AG08395 (cell line): ENCODE measurements around the gene PAMR1.

Experiments used
- DNase-seq: peaks from one replicate; pipeline ENCODE4 v3.0.0; 2012; ENCODE audit warnings: mixed read lengths, low spot score

PAMR1 gene

GRCh38 chr11:35458846-35459245, 66.6 kb downstream of the PAMR1 start:
- peak; percentile 52 for DNase-seq

DNA sequence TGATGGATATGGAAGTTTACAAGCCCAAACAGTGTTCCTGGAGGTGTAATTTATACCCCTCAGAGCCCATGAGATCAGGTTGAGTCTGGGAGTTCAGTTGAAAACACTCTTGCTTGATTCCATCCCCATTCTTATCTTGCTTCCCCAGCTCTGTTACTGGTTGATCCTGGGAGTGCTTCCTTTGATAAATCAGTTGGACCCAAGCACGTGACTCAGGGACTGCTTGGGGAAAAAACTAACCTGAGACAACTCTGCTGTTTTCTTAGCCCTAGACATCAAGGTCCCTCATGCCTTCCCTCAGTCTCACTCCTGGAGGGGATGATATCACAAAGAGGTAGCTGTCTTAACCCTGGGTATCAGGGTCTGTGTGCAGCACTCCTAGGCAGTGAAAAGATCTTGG, 71.1 kb downstream of the PAMR1 start:
- no peak for DNase-seq

DNA sequence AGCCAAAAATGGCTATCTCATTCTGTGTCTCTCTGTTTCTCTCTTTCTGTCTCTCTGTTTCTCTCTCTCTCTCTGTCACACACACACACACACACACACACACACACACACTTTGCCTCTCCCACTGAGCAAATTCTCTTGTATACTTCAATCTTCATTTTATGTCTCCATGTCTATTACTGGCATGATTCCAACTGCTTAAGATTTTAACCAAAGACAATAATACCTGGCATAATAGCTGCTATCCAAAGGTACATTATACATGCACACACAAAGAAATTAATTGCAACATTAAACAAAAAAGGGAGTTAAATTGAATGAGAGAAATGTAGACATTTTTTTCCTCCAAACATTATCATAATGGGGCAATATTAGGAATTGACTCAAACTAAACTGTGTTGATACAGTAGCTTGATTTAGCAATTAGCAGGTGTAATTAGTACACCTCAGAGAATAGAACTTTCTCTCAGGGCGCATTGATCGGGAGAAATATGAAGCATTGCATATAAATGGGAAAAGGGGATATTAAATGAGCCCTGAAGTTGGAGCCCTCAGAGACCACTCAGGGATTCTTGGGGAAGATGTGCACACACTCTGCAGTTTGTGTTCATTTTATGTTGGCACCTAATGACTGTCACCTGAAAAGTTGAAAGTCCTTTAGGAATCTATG, 88.7 kb downstream of the PAMR1 start:
- DNase-seq = no peak

- no peak for DNase-seq
Observed at GRCh38 chr11:35433588-35433987, 91.8 kb downstream of the PAMR1 start.

GRCh38 chr11:35432464-35432863, 93.0 kb downstream of the PAMR1 start:
- no peak for DNase-seq

DNA sequence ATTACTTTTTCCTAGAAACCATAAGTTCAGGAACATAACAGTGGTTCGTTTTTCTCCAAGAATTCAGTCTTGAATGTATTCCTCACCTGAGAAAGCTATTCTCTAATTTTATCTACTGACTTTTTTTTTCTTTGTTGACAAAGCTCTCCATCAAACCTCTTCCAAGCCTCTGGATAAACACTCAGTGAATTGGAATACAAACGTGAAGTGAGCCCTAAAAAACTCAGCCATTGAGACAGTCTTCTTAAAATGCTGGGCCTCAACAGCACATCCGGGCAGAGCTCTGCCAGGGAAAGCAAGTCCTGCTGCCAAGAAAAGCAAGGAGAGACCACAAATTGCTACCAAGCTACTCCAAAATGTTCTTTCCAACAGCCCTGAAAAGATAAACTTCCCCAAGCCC, 98.3 kb downstream of the PAMR1 start:
- DNase-seq = peak; percentile 67

DNA sequence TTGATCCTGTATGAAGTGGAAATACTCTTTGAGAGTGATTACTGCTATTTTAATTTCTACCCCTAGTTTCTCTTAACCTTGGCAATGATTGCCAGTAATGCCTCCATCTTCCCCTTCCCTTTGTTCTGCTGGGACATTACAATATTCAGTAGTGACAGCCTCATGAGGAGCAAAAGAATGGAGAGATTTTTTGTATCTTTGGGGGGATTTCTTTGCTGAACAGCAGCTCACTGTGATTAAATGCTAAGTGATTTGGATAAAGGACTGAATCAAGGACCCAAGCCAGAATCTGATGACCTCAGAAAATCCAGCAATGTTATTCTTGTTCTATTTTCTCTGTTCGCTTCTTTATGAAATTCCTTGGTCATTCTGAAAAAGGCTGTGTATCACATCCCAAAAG, 99.1 kb downstream of the PAMR1 start:
- DNase-seq = no peak

GRCh38 chr11:35425603-35426212, 99.7 kb downstream of the PAMR1 start:
- DNase-seq = no peak

DNA sequence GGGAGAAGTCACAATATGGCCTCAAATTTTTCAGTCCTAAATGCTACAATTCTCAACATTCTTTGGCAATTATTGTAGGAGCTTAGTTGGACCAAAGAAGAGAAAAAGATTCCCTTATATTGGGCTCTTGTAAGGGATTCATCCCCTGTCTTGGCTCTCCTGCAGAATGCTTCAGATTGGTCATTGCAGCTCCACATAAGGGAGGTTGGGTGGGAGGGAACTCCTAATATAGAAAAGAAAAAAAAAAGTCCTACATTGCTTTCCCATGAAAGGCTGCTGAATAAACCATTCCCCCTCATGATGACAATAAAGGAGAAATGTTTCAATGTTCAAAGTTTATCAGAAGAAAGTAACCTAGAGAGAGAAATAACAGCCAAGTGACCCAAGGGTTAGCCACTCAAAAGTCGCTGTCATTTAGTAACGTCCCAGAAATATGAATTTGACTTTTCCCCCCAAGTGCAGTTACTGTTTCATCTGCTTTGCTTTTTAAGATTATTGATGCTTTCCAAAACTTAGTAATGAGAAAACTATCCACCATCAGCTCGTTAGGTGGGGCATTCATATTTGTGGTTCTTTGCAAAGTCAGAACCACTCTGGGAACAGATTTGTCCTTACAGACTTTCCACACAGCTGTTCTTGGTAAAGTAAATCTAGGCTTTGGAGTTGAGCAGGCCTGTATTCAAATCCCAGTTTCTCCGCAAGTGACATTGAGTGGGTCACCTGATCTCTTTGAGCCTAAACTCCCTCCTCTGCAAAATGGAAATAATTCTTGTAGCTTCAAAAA, 101.1 kb downstream of the PAMR1 start:
- peak; percentile 84 for DNase-seq

DNA sequence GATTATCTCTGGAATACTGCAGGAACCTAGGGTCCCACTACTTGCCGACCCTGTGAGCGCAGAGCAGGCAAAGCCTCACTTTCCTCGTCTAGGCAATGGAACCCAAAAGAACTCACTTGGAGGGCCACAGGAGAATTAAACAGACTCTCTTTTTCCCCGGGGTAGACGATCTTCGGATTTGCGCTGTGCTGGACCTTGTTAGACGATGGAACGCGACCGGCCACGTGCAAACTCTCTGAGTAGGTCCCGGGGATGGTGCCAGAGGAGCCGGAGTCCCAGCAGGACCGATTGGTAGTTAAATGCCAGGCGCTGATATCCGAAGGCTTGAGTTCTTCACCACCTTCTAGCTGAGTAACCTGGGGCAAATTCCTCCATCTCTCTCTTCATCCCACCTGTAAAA, 105.0 kb downstream of the PAMR1 start:
- DNase-seq = no peak

- DNase-seq = peak; percentile 18
Observed at GRCh38 chr11:35419830-35420333, 105.5 kb downstream of the PAMR1 start.

- DNase-seq = peak; percentile 30
Observed at GRCh38 chr11:35419184-35419829, 106.1 kb downstream of the PAMR1 start, which contains the start of gene SLC1A2. TSS of gene SLC1A2 (minus strand) at chr11:35419558. CDS start at chr11:35418966, 592 bp downstream.

DNA sequence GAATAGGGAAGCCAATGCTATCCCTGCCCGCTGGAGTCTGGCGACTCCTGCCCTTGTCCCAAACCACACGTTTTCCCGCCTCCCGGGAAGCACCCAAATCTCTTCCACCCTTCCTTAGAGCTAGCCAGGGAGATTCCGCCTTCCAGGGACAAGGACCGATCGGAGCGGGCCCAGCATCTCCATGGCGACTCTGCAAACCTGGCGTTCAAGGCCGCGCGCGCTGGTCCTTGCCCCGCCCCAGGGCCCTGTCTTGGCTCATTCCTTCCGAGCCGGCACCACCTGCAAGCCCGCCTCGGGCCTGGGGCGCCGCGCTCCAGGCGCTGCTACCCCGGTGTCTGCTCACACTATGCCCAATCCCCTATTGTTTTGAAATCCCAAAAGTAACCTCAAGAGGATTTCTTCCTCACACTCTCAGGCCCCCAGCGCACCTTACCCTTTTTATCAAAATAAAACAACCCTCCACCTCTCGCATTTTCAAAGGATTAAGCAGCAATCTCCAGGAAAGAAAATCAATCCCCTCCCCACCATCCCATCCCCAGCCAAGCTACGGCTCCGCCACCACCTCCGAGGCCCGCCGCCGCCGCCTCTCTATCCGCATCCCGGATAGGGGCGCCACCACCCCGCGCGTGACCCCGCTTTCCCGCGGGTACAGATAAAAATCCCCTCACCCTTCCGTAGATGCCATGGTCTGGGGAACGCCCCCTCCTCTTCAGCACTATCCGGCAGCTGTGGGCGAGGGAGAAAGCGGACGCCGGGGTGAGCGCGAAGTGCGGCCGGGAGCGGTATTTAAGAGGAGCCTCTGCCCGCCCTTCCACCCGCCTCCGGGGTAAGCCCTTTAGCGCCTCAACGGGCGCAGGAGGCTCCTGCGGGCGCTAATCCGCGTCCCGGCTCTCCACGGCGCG, 106.9 kb downstream of the PAMR1 start:
- DNase-seq = peak; percentile 28

- DNase-seq = no peak
Observed at GRCh38 chr11:35415487-35415886, 109.9 kb downstream of the PAMR1 start.

DNA sequence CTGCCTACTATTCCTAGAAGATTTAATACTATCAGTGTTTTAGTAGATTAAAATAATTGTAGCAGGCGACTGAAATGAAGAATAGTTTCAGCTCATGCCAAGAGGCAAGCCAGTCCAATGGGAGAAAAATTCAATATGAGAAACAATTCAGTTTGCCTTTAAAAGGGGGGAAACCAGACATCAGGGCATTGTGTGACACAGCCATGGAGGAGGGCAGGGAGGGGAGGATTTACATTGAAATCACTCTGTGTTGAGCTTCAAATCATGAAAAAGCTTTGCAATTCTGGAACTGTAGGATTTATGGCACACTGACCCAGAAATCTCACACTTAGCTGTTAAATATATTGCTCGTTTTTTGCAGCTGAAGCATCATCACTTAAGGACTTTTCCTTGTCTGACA, 110.6 kb downstream of the PAMR1 start:
- no peak for DNase-seq

DNA sequence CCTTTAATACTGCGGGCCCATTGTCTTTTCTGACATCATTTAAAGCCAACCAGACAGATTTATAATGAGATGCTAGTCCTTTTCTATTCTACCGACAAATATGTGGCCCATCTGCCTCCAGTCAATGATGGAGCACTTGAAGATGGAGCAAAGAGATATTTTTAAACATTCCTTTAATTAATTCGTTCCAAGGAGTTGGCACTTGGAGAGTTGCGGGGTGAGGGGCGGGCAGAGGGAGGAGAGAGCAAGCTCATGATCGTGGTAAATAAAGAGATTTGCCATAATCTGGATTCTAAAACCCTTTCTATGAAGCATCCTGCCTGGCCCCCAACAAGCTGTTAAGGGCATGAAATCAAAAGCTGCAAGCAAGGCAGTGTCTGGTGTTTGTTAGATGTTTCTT, 111.1 kb downstream of the PAMR1 start:
- DNase-seq = no peak

DNA sequence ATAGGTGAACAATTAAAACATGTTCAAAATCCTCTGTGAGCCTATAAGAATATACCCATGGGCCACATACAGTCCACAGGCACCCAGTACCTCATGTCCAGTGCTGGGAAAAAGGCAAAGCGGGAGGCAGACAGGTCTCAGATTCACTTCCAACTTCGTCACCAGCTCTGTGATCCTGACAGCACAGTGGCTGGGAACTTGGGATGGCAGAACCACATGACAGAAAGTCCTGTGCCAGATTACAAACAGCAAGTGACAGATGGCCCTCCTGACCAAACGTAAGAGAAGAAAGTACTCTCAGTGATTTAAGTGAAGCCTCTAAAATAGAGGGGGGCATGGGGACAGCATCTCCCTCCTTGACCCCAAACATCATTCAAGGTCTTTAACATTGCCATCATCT, 111.8 kb downstream of the PAMR1 start:
- no peak for DNase-seq

- DNase-seq = peak; percentile 58
Observed at GRCh38 chr11:35412285-35412684, 113.1 kb downstream of the PAMR1 start.

DNA sequence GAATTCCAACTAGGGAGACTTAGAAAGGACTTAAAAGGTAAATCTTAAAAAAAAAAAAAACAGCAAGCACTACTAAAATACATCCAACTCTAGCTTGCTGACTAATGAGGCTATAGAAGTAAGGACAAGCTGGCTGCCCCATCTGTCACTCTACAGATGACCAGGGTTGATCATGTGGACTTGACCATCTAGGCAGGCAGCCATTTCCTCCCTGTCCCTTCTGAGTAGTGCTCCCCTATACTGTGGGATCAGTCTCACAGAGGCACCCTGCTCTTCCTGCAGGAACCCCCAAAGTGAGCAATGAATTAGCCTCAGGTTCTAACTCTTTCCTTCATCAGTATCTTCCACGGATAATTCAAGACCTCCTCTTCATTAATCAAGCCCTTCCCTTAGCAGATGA, 118.4 kb downstream of the PAMR1 start:
- DNase-seq = no peak

GRCh38 chr11:35404388-35404775, 121.0 kb downstream of the PAMR1 start:
- DNase-seq = peak; percentile 47

DNA sequence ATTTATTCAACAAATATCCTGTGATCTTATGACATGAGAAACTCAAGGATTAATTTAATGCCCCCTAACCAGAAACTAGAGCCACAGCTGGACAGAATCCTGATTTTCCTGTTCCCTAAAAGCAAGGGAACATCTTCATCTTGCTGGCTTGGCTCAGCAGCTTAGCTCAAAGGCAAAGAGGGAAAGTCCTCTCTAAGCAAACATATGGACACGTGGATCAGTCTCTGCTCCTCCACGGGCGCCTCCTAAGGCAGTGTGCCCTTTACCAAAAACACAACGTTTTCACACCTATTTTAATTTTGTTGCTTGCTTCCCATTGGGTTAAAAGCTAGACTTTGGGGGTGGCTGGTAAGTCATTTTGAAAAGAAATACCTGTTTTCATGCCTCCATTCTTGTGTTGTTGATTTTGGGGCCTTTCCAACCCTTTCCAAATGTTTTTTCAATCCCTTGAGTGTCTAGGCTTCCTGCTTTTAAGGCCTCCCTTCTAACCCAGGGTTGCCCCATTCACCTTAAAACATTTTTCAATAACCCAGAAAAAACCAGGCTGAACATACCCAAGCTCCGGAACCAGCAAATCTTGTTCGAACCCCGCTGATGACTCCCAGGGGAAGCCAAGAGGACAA, 121.5 kb downstream of the PAMR1 start:
- no peak for DNase-seq
